MM.1S (cell line): Measurements from ENCODE around the gene NFATC1.

Source experiments
- DNase-seq: peaks from one replicate; pipeline ENCODE4 v3.0.0-alpha.2; 2015
- H2AFZ ChIP-seq: fragments of 300-600 bp; sonication (generic); 2 replicates; pipeline ENCODE4 v1.6.0; 2016; ENCODE audit warnings: antibody characterized with exemption, low read length
- H3F3A ChIP-seq: fragments of 300-600 bp; sonication (generic); 2 replicates; pipeline ENCODE4 v1.6.1; 2016; ENCODE audit warnings: mild to moderate bottlenecking, antibody characterized with exemption, low read length, moderate library complexity, mixed read lengths; ENCODE audit not compliant: insufficient read depth
- H3K27ac ChIP-seq: fragments of 300-600 bp; sonication (generic); 2 replicates; pipeline ENCODE4 v1.5.1; 2016; ENCODE audit warnings: mild to moderate bottlenecking, low read length
- H3K27me3 ChIP-seq: fragments of 300-600 bp; sonication (generic); replicated peaks from 2 replicates; pipeline ENCODE4 v1.6.0; 2016; ENCODE audit warnings: low read length; ENCODE audit not compliant: insufficient read depth
- H3K36me3 ChIP-seq: fragments of 300-600 bp; sonication (generic); replicated peaks from 2 replicates; pipeline ENCODE4 v1.6.1; 2016; ENCODE audit warnings: mild to moderate bottlenecking, low read length, mixed read lengths; ENCODE audit not compliant: insufficient read depth
- H3K4me1 ChIP-seq: fragments of 300-600 bp; sonication (generic); 2 replicates; pipeline ENCODE4 v1.6.1; 2016; ENCODE audit warnings: low read length, mixed read lengths
- H3K4me2 ChIP-seq: fragments of 300-600 bp; sonication (generic); 2 replicates; pipeline ENCODE4 v1.6.0; 2016; ENCODE audit warnings: low read depth, low read length
- H3K4me3 ChIP-seq: fragments of 300-600 bp; sonication (generic); 2 replicates; pipeline ENCODE4 v1.5.1; 2016; ENCODE audit warnings: low read length, mixed read lengths
- H3K79me2 ChIP-seq: fragments of 300-600 bp; sonication (generic); 2 replicates; pipeline ENCODE4 v1.6.1; 2016; ENCODE audit warnings: mixed run types, low read length, mixed read lengths
- H3K9ac ChIP-seq: fragments of 300-600 bp; sonication (generic); 2 replicates; pipeline ENCODE4 v1.6.1; 2016; ENCODE audit warnings: low read length, mixed read lengths
- H3K9me2 ChIP-seq: fragments of 300-600 bp; sonication (generic); replicated peaks from 2 replicates; pipeline ENCODE4 v1.6.1; 2016; ENCODE audit warnings: mild to moderate bottlenecking, low read length, mixed read lengths; ENCODE audit not compliant: insufficient read depth
- H3K9me3 ChIP-seq: fragments of 300-600 bp; sonication (generic); replicated peaks from 2 replicates; pipeline ENCODE4 v1.6.1; 2016; ENCODE audit warnings: mild to moderate bottlenecking, low read length, mixed read lengths; ENCODE audit not compliant: insufficient read depth
- H4K20me1 ChIP-seq: fragments of 300-600 bp; sonication (generic); 2 replicates; pipeline ENCODE4 v1.6.1; 2016; ENCODE audit warnings: mild to moderate bottlenecking, low read length, moderate library complexity, mixed read lengths; ENCODE audit not compliant: insufficient read depth
- CTCF ChIP-seq: fragments of 300-600 bp; sonication (generic); IDR thresholded peaks from 2 replicates; pipeline ENCODE4 v1.5.1; 2016; ENCODE audit warnings: antibody characterized with exemption, low read length, mixed read lengths
- EZH2 ChIP-seq: fragments of 300-600 bp; sonication (generic); optimal IDR thresholded peaks from 2 replicates; pipeline ENCODE3; 2017; ENCODE audit warnings: low read depth, mild to moderate bottlenecking, antibody characterized with exemption, low read length, mixed read lengths
- EZH2phosphoT487 ChIP-seq: fragments of 300-600 bp; sonication (generic); IDR thresholded peaks from 2 replicates; pipeline ENCODE4 v1.6.1; 2018; ENCODE audit warnings: antibody characterized with exemption, low read length

Gene NFATC1

GRCh38 chr18:79366177-79367094 is 29.3 kb upstream of the NFATC1 start:
- Histone ChIP-seq H3K4me2 (no peak overlapping the region), H3K9me2 (no peaks in the 10 kb centered on the region), H3K36me3 (no peaks in the 10 kb centered on the region), H3K79me2 (no peaks in the 10 kb centered on the region), H4K20me1 (no peaks in the 10 kb centered on the region), H3K27me3 (no peaks in the 10 kb centered on the region), H3K27ac (no peak overlapping the region), H3K4me3 (no peak overlapping the region), H3K9ac (no peak overlapping the region), H3F3A (no peaks in the 10 kb centered on the region), H3K9me3 (no peaks in the 10 kb centered on the region), H3K4me1 (no peaks in the 10 kb centered on the region), H2AFZ (no peak overlapping the region)
- TF ChIP-seq EZH2 (no peak), CTCF (no peak), EZH2phosphoT487 (no peak)
- DNase-seq = no peak

GRCh38 chr18:79367480-79367879 is 28.2 kb upstream of the NFATC1 start:
- Histone ChIP-seq H3K9ac (no peak overlapping the region), H3K4me1 (no peaks in the 10 kb centered on the region), H3K27me3 (no peaks in the 10 kb centered on the region), H3K36me3 (no peaks in the 10 kb centered on the region), H3K9me3 (no peaks in the 10 kb centered on the region), H2AFZ (no peak overlapping the region), H3K4me3 (no peak overlapping the region), H3K9me2 (no peaks in the 10 kb centered on the region), H3F3A (no peaks in the 10 kb centered on the region), H3K27ac (no peak overlapping the region), H4K20me1 (no peaks in the 10 kb centered on the region), H3K4me2 (no peak overlapping the region), H3K79me2 (no peaks in the 10 kb centered on the region)
- DNase-seq = no peak
- TF ChIP-seq EZH2phosphoT487 = no peak
- no peak for TF ChIP-seq EZH2
- TF ChIP-seq CTCF = no peak

- TF ChIP-seq CTCF (no peak), EZH2phosphoT487 (no peak), EZH2 (no peak)
- no peaks in the 10 kb centered on the region for H3K79me2 ChIP-seq
- no peaks in the 10 kb centered on the region for H3K9me3 ChIP-seq
- no peak overlapping the region for H3K4me3 ChIP-seq
- H2AFZ ChIP-seq = no peak overlapping the region
- DNase-seq = no peak
- H3K4me1 ChIP-seq = no peaks in the 10 kb centered on the region
- no peaks in the 10 kb centered on the region for H3F3A ChIP-seq
- no peaks in the 10 kb centered on the region for H3K9me2 ChIP-seq
- H3K27ac ChIP-seq = no peak overlapping the region
- no peak overlapping the region for H3K9ac ChIP-seq
- no peaks in the 10 kb centered on the region for H4K20me1 ChIP-seq
- H3K27me3 ChIP-seq = no peaks in the 10 kb centered on the region
- H3K36me3 ChIP-seq = no peaks in the 10 kb centered on the region
- H3K4me2 ChIP-seq = no peak overlapping the region
These were observed 27.7 kb upstream of the NFATC1 start for GRCh38 chr18:79367989-79368388.
